Esophagus muscularis mucosa (tissue), 4 donors: ENCODE results near the gene IRS1. TPM values are rescaled to one million over a fixed set of nuclear protein-coding genes. Genes with fewer than 3 reads are reported as not detected.
A peak's percentile ranks its signal among the peaks of the same experiment; 100 is the strongest.
"Not testable (repeated sequence)": the region's sequence is repeated elsewhere in the genome, so short reads cannot be mapped to it uniquely, and the experiment has no call there.

Experiments used
- DNase-seq: peaks from one replicate; pipeline ENCODE4 v3.0.0-alpha.2; 2017; ENCODE audit errors: extremely low spot score
- H3K27ac ChIP-seq, 4 donors: fragments of 200-600 bp; sonication (generic); replicated peaks in 1 of 4; 1 replicate in 3 of 4; 2 replicates in 1 of 4; pipeline ENCODE4 v1.5.1; 2016 to 2019; ENCODE audit warnings: mild to moderate bottlenecking in 1 of 4
- H3K27me3 ChIP-seq, 4 donors: fragments of 200-600 bp; sonication (generic); one replicate each; pipeline versions ENCODE4 v1.5.1 to v1.6.0; 2016 to 2019
- H3K36me3 ChIP-seq, 4 donors: fragments of 200-600 bp; sonication (generic); one replicate each; pipeline ENCODE4 v1.5.1; 2016 to 2019
- H3K4me1 ChIP-seq, 4 donors: fragments of 200-600 bp; sonication (generic); one replicate each; pipeline ENCODE4 v1.5.1; 2016 to 2019
- H3K4me3 ChIP-seq, 4 donors: fragments of 200-600 bp; sonication (generic); 1 replicate in 2 of 4; 2 replicates in 2 of 4; pipeline ENCODE4 v1.5.1; 2016 to 2019; ENCODE audit warnings: mild to moderate bottlenecking in 4 of 4, moderate library complexity in 1 of 4
- H3K9me3 ChIP-seq, 4 donors: fragments of 200-600 bp; sonication (generic); 1 replicate in 3 of 4; 2 replicates in 1 of 4; pipeline ENCODE4 v1.5.1; 2016 to 2019
- EP300 ChIP-seq: sonication (generic); formaldehyde crosslinking; IDR thresholded peaks from one replicate; pipeline ENCODE4 v1.6.1; 2017; ENCODE audit warnings: antibody characterized with exemption
- POLR2A ChIP-seq: fragments of 450-650 bp; IDR thresholded peaks from one replicate; pipeline ENCODE4 v1.6.1; 2017; ENCODE audit warnings: antibody characterized with exemption, moderate library complexity, mild to moderate bottlenecking, low read depth
- POLR2AphosphoS5 ChIP-seq, 2 donors: sonication (generic); formaldehyde crosslinking; IDR thresholded peaks; one replicate each; pipeline ENCODE4 v1.6.1; 2017; ENCODE audit warnings: antibody characterized with exemption in 2 of 2
- WGBS: methylation state at CpG from one replicate; pipeline ENCODE4 v1.1.5; 2018; 5-methylcytosine and 5-hydroxymethylcytosine counted together
- intact Hi-C: fragments of 100-400 bp; cut with DNase I; formaldehyde crosslinking; loops from one replicate; pipeline ENCODE4 v1.15.1; 2023
- total RNA-seq, 4 donors: library from RNA; depleted of rRNA; stranded (reverse); fragments of >200 nt; gene quantifications; one replicate each; pipeline versions ENCODE4 v1.1.0 to v1.2.1, GENCODE V29; 2016
- TF ChIP-seq, protein P1 (sequence below), 3 experiments: fragments of 200-600 bp in 2 of 3; fragments of 450-650 bp in 1 of 3; sonication (generic) in 2 of 3; IDR thresholded peaks; one replicate each; pipeline ENCODE4 v1.5.1; 2017 to 2019; ENCODE audit warnings: antibody characterized with exemption in 3 of 3, mild to moderate bottlenecking in 2 of 3, moderate library complexity in 1 of 3

The IRS1 gene
- total RNA-seq, 4 donors from 2014 or later, result 27.8 to 47.6 (median 32.8) TPM

GRCh38 chr2:226835420-226835795 lies 35.8 kb upstream of the IRS1 start:
- intact Hi-C loops, result loop anchor here (10.0 kb wide), 1 partner anchor 149 kb away; no protein-coding TSS in a partner anchor
- Histone ChIP-seq H3K27me3 (no peaks in the 10 kb centered on the region), H3K27ac (peak overlapping the region; percentile 92 to 98 (median 96)), H3K4me1 (peaks cover 14 to 41% (median 35%) of the 10 kb centered on the region in 4 donors), H3K36me3 (peaks cover 0 to 5% (median 0%) of the 10 kb centered on the region in 4 donors), H3K4me3 (peak overlapping the region; percentile 63 to 86 (median 79)), H3K9me3 (no peaks in the 10 kb centered on the region)
- TF ChIP-seq EP300 (no peak), POLR2AphosphoS5 (IDR thresholded peaks at IDR 0.05) (no peak)
- TF ChIP-seq, protein P1, sequence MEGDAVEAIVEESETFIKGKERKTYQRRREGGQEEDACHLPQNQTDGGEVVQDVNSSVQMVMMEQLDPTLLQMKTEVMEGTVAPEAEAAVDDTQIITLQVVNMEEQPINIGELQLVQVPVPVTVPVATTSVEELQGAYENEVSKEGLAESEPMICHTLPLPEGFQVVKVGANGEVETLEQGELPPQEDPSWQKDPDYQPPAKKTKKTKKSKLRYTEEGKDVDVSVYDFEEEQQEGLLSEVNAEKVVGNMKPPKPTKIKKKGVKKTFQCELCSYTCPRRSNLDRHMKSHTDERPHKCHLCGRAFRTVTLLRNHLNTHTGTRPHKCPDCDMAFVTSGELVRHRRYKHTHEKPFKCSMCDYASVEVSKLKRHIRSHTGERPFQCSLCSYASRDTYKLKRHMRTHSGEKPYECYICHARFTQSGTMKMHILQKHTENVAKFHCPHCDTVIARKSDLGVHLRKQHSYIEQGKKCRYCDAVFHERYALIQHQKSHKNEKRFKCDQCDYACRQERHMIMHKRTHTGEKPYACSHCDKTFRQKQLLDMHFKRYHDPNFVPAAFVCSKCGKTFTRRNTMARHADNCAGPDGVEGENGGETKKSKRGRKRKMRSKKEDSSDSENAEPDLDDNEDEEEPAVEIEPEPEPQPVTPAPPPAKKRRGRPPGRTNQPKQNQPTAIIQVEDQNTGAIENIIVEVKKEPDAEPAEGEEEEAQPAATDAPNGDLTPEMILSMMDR (IDR thresholded peaks at IDR 0.05), result no peak
- no peak for DNase-seq
- WGBS, result 3% methylated on average over 18 of the region's 26 CpGs

DNA sequence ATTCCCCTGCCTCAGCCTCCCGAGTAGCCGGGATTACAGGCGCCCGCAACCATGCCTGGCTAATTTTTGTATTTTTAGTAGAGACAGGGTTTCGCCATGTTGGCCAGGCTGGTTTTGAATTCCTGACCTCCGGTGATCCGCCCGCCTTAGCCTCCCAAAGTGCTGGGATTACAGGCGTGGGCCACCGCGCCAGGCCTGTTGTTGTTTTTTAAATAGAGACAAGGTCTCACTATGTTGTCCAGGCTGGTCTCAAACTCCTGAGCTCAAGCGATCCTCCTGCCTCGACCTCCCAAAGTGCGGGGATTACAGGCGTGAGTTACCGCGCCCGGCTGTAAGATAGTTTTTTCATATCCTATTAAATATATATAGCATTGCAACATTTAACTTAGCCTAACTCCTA lies 35.3 kb upstream of the IRS1 start:
- not testable (repeated sequence) for H3K9me3 ChIP-seq, H3K36me3 ChIP-seq, H3K27me3 ChIP-seq, DNase-seq
- Histone ChIP-seq H3K27ac (peak overlapping the region in 1 of 4 donors; percentile 98), H3K4me3 (peak overlapping the region; percentile 63 to 86 (median 79)), H3K4me1 (peaks cover 14 to 41% (median 35%) of the 10 kb centered on the region in 4 donors)
- intact Hi-C loops, result loop anchor here (10.0 kb wide), 1 partner anchor 150 kb away; no protein-coding TSS in a partner anchor
- 98% methylated on average over 18 of the region's 18 CpGs for WGBS

DNA sequence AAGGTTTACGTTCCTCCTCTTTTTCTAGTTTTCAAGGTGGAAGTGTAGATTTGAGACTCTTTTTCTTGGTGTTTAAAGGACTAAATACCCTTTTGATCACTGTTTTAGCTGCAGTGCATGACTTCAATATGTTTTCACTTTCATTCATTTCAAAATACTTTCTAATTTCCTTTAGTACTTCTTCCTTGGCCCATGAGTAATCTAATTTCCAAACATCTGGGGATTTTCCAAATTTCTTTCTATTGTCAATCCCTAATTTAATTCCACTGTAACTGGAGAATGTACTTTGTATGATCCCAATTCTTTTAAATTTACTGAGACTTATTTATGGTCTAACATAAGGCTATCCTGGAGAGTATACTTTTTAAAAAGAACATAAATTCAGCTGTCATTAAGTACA lies 32.4 kb upstream of the IRS1 start:
- 97% methylated on average over 1 of the region's 1 CpG for WGBS
- intact Hi-C loops, result loop anchor here (10.0 kb wide), 1 partner anchor 153 kb away; no protein-coding TSS in a partner anchor
- no peak overlapping the region for H3K4me3 ChIP-seq
- no peaks in the 10 kb centered on the region for H3K27me3 ChIP-seq
- TF ChIP-seq, protein P1 (IDR thresholded peaks at IDR 0.05), result no peak
- TF ChIP-seq POLR2A (no peak), EP300 (no peak), POLR2AphosphoS5 (IDR thresholded peaks at IDR 0.05) (no peak)
- no peaks in the 10 kb centered on the region for H3K36me3 ChIP-seq
- H3K9me3 ChIP-seq, result no peaks in the 10 kb centered on the region
- DNase-seq, result no peak
- peaks cover 10 to 22% (median 19%) of the 10 kb centered on the region in 4 donors for H3K4me1 ChIP-seq
- H3K27ac ChIP-seq, result no peak overlapping the region

DNA sequence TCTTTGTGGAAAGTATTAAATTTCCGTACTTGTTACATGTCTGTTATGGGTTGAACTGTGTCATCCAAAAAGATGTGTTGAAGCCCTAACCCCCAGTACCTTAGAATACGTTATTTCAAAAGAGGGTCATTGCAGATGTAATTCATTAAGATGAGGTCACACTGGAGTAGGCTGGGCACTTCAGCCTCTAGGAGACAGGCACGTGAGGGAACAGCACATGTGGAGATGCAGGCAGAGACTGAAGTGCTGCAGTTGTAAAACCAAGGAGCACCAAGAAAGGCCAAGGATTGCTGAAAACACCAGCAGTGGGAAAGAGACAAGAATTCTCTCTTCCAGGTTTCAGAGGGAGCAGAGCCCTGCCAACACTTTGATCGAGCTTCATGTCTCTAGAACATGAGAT lies 31.6 kb upstream of the IRS1 start:
- Histone ChIP-seq H3K4me1 (peaks cover 5 to 16% (median 14%) of the 10 kb centered on the region in 4 donors), H3K36me3 (no peaks in the 10 kb centered on the region), H3K27me3 (no peaks in the 10 kb centered on the region), H3K4me3 (no peak overlapping the region), H3K9me3 (no peaks in the 10 kb centered on the region), H3K27ac (no peak overlapping the region)
- intact Hi-C loops, result loop anchor here (10.0 kb wide), 1 partner anchor 154 kb away; no protein-coding TSS in a partner anchor
- TF ChIP-seq, protein P1 (IDR thresholded peaks at IDR 0.05), result no peak
- TF ChIP-seq POLR2A, result no peak
- no peak for TF ChIP-seq EP300
- no peak for TF ChIP-seq POLR2AphosphoS5 (IDR thresholded peaks at IDR 0.05)
- 86% methylated on average over 4 of the region's 4 CpGs for WGBS
- DNase-seq, result no peak

- 89% methylated on average over 8 of the region's 8 CpGs for WGBS
- no peak for DNase-seq
These were observed 30.4 kb upstream of the IRS1 start for GRCh38 chr2:226829721-226830631.

More at GRCh38 chr2:226829721-226830631, 30.4 kb upstream of the IRS1 start:
- intact Hi-C loops, result loop anchor here (10.0 kb wide), 1 partner anchor 155 kb away; no protein-coding TSS in a partner anchor
- H3K27me3 ChIP-seq, result no peaks in the 10 kb centered on the region
- no peaks in the 10 kb centered on the region for H3K36me3 ChIP-seq
- TF ChIP-seq POLR2A (no peak), POLR2AphosphoS5 (IDR thresholded peaks at IDR 0.05) (no peak), EP300 (no peak)
- TF ChIP-seq, protein P1 (IDR thresholded peaks at IDR 0.05), result no peak
- peaks cover 4 to 10% (median 6%) of the 10 kb centered on the region in 4 donors for H3K4me1 ChIP-seq
- H3K9me3 ChIP-seq, result no peaks in the 10 kb centered on the region
- H3K27ac ChIP-seq, result no peak overlapping the region
- H3K4me3 ChIP-seq, result no peak overlapping the region
